Measurements from ENCODE around the gene CD52.

- TF ChIP-seq CTCF (IDR thresholded peaks at IDR 0.05; ENCODE audit: low read depth, low read length): no peak
- TF ChIP-seq EZH2phosphoT487 (IDR thresholded peaks at IDR 0.05; ENCODE audit: low read depth): no peak
Measured at GRCh38 chr1:26353976-26354820, 36.4 kb downstream of the CD52 start, which contains the start of gene CRYBG2.
